HepG2 (cell line): ENCODE measurements around the gene SDR39U1. TPM values are rescaled to one million over a fixed set of nuclear protein-coding genes. Genes with fewer than 3 reads are reported as not detected.

Experiments
- BCL6 ChIP-seq: IDR thresholded peaks from 2 replicates; pipeline ENCODE4 v1.6.1; 2016; ENCODE audit warnings: missing genetic modification reagents, missing compliant biosample characterization
- FOXM1 ChIP-seq: sonication (generic); formaldehyde crosslinking; IDR thresholded peaks from 2 replicates; pipeline ENCODE4 v1.5.0; 2020; ENCODE audit warnings: missing genetic modification reagents
- GZF1 ChIP-seq: sonication (generic); formaldehyde crosslinking; IDR thresholded peaks from 2 replicates; pipeline ENCODE4 v1.5.1; 2020; ENCODE audit warnings: mild to moderate bottlenecking, missing genetic modification reagents
- MAFF ChIP-seq: IDR thresholded peaks from 2 replicates; pipeline ENCODE4 v1.6.1; 2011; ENCODE audit warnings: low read depth, low read length, improper control_type of control experiment
- MTERF4 ChIP-seq: sonication (generic); formaldehyde crosslinking; IDR thresholded peaks from 2 replicates; pipeline ENCODE4 v1.8.0; 2023; ENCODE audit warnings: mild to moderate bottlenecking, missing genetic modification reagents
- NCOR1 ChIP-seq: fragments of 200-600 bp; sonication (generic); IDR thresholded peaks from 2 replicates; pipeline ENCODE4 v1.7.0; 2017; ENCODE audit warnings: antibody characterized with exemption, low read length, borderline replicate concordance
- PAXIP1 ChIP-seq: sonication (generic); formaldehyde crosslinking; conservative IDR thresholded peaks from 2 replicates; pipeline ENCODE4 v1.4.0; 2020; ENCODE audit warnings: mild to moderate bottlenecking, missing genetic modification reagents, moderate library complexity
- SKI ChIP-seq: fragments of 450-650 bp; IDR thresholded peaks from one replicate; pipeline ENCODE4 v1.6.1; 2018; ENCODE audit warnings: mild to moderate bottlenecking; ENCODE audit not compliant: partially characterized antibody
- SNAPC2 ChIP-seq: sonication (generic); formaldehyde crosslinking; IDR thresholded peaks from 2 replicates; pipeline ENCODE4 v1.8.1; 2022; ENCODE audit warnings: mild to moderate bottlenecking, missing genetic modification reagents
- ZFP41 ChIP-seq: sonication (generic); formaldehyde crosslinking; IDR thresholded peaks from 2 replicates; pipeline ENCODE4 v1.4.0; 2020; ENCODE audit warnings: mild to moderate bottlenecking, missing genetic modification reagents, borderline replicate concordance
- ZHX2 ChIP-seq, 2 experiments: sonication (generic) in 1 of 2; formaldehyde crosslinking in 1 of 2; IDR thresholded peaks; 2 replicates each; pipeline versions ENCODE4 v1.6.1 to v1.9.0; 2014 to 2022; ENCODE audit warnings: antibody characterized with exemption in 1 of 2, borderline replicate concordance in 1 of 2, inconsistent platforms in 1 of 2, low read depth in 1 of 2, missing genetic modification reagents in 1 of 2
- ZMYM2 ChIP-seq: sonication (generic); formaldehyde crosslinking; IDR thresholded peaks from 2 replicates; pipeline ENCODE4 v1.8.0; 2022; ENCODE audit warnings: mild to moderate bottlenecking, missing genetic modification reagents
- ZNF281 ChIP-seq: sonication (generic); formaldehyde crosslinking; IDR thresholded peaks from 2 replicates; pipeline ENCODE4 v1.4.0; 2020; ENCODE audit warnings: missing genetic modification reagents, borderline replicate concordance
- ZNF354B ChIP-seq: sonication (generic); formaldehyde crosslinking; IDR thresholded peaks from 2 replicates; pipeline ENCODE4 v1.8.0; 2022; ENCODE audit warnings: mild to moderate bottlenecking, missing genetic modification reagents
- ZNF550 ChIP-seq: sonication (generic); formaldehyde crosslinking; IDR thresholded peaks from 2 replicates; pipeline ENCODE4 v1.4.0; 2020; ENCODE audit warnings: mild to moderate bottlenecking, missing genetic modification reagents, borderline replicate concordance
- polyA plus RNA-seq, 8 experiments: library from polyadenylated mRNA; depleted of rRNA in 3 of 8; stranded (reverse) in 7 of 8; unstranded in 1 of 8; fragments of >200 nt; fragmentation: Illumina TruSeq in 4 of 8; extraction: Trizol in 4 of 8; gene quantifications; 2 replicates each; pipeline versions ENCODE4 v1.2.1 to v1.2.3, GENCODE V29; 2011 to 2016; ENCODE audit warnings: low read depth in 4 of 8, missing spikeins in 1 of 8, mixed read lengths in 1 of 8; ENCODE audit not compliant: insufficient read depth in 1 of 8
- total RNA-seq, 5 experiments: library from RNA; depleted of rRNA; stranded (reverse); fragments of >200 nt; fragmentation: Illumina TruSeq; extraction: Trizol; gene quantifications; 2 replicates each; pipeline ENCODE4 v1.2.3, GENCODE V29; 2016; ENCODE audit warnings: low read depth in 1 of 5

The SDR39U1 gene
- total and polyA plus RNA-seq, 2 of the 13 experiments (the other 11 are each of a cell fraction or from before 2014, with no cell fraction given) = 34.4 to 129 TPM

GRCh38 chr14:24399999-24400718 lies 42.4 kb downstream of the SDR39U1 start (continued):
- peak; percentile 73; the same call in 1 of the 2 replicates for TF ChIP-seq SNAPC2 (CRISPR knock-in tag)
- peak; percentile 83 for TF ChIP-seq MAFF
- TF ChIP-seq ZHX2 (IDR thresholded peaks at IDR 0.05; ENCODE audit: low read depth) = no peak
- TF ChIP-seq ZHX2 (CRISPR knock-in tag; IDR thresholded peaks at IDR 0.05; ENCODE audit: borderline replicate concordance) = no peak
- peak; percentile 47; the same call in 1 of the 2 replicates for TF ChIP-seq NCOR1
- TF ChIP-seq ZMYM2 (CRISPR knock-in tag) = no peak
- TF ChIP-seq ZNF550 (CRISPR knock-in tag) = 0 out of 2 replicates have a peak, but pooled peaks have one; percentile 60
- TF ChIP-seq BCL6 (CRISPR knock-in tag) = no peak
- no peak for TF ChIP-seq GZF1
- no peak for TF ChIP-seq ZFP41
- TF ChIP-seq FOXM1 (CRISPR knock-in tag) = no peak
- peak; percentile 64; the same call in 1 of the 2 replicates for TF ChIP-seq ZNF354B (CRISPR knock-in tag)
- no peak for TF ChIP-seq ZNF281
- TF ChIP-seq MTERF4 (CRISPR knock-in tag) = peak; percentile 65; the same call in 1 of the 2 replicates
- no peak for TF ChIP-seq SKI
- peak; percentile 34; the same call in 1 of the 2 replicates for TF ChIP-seq PAXIP1 (CRISPR knock-in tag)
